ENCODE data around the gene RAB35.

DNA sequence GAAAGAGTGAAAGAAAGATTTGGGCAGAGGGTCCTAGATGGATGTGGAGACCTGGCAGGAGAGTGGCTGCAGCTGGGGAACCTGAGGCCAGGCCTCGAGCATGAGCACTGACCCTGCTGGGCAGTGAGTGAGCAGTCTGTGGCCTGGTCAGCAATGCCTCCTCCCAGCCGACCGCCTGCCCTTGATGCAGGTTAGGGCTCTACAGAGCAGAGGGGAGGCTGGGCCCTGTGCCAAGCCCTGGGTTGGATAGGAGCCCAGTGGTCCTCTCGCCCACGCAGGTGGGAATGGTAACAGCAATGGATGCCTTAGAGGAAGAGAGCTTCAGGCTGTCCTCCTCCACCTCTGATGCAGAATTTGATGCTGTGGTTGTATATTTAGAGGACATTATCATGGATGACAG lies 59.8 kb downstream of the RAB35 start:
- TF ChIP-seq, protein P1, sequence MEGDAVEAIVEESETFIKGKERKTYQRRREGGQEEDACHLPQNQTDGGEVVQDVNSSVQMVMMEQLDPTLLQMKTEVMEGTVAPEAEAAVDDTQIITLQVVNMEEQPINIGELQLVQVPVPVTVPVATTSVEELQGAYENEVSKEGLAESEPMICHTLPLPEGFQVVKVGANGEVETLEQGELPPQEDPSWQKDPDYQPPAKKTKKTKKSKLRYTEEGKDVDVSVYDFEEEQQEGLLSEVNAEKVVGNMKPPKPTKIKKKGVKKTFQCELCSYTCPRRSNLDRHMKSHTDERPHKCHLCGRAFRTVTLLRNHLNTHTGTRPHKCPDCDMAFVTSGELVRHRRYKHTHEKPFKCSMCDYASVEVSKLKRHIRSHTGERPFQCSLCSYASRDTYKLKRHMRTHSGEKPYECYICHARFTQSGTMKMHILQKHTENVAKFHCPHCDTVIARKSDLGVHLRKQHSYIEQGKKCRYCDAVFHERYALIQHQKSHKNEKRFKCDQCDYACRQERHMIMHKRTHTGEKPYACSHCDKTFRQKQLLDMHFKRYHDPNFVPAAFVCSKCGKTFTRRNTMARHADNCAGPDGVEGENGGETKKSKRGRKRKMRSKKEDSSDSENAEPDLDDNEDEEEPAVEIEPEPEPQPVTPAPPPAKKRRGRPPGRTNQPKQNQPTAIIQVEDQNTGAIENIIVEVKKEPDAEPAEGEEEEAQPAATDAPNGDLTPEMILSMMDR (tag by site-specific recombination; IDR thresholded peaks at IDR 0.05): no peak
- TF ChIP-seq ZNF792 (tag by site-specific recombination; IDR thresholded peaks at IDR 0.05) (no peak), BCL11A (tag by site-specific recombination; IDR thresholded peaks at IDR 0.05; ENCODE audit: low read depth) (no peak), ZNF76 (tag by site-specific recombination; IDR thresholded peaks at IDR 0.05; ENCODE audit: borderline replicate concordance, low read depth) (no peak), ZNF138 (tag by site-specific recombination; IDR thresholded peaks at IDR 0.05; ENCODE audit: borderline replicate concordance) (no peak), KLF16 (tag by site-specific recombination; IDR thresholded peaks at IDR 0.05) (no peak)
- TF ChIP-seq, protein P2, sequence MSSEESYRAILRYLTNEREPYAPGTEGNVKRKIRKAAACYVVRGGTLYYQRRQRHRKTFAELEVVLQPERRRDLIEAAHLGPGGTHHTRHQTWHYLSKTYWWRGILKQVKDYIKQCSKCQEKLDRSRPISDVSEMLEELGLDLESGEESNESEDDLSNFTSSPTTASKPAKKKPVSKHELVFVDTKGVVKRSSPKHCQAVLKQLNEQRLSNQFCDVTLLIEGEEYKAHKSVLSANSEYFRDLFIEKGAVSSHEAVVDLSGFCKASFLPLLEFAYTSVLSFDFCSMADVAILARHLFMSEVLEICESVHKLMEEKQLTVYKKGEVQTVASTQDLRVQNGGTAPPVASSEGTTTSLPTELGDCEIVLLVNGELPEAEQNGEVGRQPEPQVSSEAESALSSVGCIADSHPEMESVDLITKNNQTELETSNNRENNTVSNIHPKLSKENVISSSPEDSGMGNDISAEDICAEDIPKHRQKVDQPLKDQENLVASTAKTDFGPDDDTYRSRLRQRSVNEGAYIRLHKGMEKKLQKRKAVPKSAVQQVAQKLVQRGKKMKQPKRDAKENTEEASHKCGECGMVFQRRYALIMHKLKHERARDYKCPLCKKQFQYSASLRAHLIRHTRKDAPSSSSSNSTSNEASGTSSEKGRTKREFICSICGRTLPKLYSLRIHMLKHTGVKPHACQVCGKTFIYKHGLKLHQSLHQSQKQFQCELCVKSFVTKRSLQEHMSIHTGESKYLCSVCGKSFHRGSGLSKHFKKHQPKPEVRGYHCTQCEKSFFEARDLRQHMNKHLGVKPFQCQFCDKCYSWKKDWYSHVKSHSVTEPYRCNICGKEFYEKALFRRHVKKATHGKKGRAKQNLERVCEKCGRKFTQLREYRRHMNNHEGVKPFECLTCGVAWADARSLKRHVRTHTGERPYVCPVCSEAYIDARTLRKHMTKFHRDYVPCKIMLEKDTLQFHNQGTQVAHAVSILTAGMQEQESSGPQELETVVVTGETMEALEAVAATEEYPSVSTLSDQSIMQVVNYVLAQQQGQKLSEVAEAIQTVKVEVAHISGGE (tag by site-specific recombination; conservative IDR thresholded peaks at IDR 0.05; ENCODE audit: low read depth): no peak
- TF ChIP-seq, protein P3, sequence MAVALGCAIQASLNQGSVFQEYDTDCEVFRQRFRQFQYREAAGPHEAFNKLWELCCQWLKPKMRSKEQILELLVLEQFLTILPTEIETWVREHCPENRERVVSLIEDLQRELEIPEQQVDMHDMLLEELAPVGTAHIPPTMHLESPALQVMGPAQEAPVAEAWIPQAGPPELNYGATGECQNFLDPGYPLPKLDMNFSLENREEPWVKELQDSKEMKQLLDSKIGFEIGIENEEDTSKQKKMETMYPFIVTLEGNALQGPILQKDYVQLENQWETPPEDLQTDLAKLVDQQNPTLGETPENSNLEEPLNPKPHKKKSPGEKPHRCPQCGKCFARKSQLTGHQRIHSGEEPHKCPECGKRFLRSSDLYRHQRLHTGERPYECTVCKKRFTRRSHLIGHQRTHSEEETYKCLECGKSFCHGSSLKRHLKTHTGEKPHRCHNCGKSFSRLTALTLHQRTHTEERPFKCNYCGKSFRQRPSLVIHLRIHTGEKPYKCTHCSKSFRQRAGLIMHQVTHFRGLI (tag by site-specific recombination; IDR thresholded peaks at IDR 0.05): no peak
- TF ChIP-seq, protein P4, sequence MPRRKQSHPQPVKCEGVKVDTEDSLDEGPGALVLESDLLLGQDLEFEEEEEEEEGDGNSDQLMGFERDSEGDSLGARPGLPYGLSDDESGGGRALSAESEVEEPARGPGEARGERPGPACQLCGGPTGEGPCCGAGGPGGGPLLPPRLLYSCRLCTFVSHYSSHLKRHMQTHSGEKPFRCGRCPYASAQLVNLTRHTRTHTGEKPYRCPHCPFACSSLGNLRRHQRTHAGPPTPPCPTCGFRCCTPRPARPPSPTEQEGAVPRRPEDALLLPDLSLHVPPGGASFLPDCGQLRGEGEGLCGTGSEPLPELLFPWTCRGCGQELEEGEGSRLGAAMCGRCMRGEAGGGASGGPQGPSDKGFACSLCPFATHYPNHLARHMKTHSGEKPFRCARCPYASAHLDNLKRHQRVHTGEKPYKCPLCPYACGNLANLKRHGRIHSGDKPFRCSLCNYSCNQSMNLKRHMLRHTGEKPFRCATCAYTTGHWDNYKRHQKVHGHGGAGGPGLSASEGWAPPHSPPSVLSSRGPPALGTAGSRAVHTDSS (tag by site-specific recombination; IDR thresholded peaks at IDR 0.05): no peak

All from HEK293 (cell line).